ENCODE results near the gene ALOX12.

The ALOX12 gene

DNA sequence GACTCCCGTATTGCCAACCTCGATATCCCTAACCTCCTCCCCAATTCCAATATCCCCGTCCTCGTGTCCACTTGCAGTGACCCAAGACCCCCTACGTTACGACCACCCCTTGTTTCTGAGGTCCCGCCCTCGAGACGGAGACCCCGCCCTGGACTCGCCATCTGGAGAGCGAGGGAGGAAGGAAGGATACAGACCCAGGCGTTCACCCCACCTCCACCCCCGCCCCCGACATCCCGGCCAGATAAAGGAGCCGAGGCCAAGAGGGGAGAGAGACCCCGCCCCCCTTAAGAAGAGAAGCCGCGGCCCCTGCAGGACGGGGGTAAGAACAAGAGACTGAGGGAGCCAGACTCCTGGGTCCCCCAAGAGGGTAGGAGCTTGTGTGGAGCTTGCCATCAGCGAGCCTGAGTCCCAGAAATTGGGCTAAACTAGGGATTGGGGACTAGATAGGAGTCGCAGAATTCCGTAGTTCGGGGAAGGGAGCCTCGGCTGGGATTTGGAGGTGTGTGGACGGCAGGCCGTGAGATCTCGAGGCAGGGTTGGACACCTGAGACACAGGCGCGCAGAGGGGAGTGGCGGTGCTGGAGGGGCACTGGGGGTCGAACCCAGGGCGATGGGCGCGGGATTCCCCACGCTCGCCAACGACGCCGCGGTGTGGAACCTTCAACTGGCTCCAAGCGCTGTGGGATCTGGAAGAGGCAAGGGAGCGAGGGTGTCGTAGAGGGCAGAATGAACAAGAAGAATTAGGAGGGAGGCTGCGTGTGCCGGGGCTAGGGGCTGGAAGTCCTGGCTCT lies 27.1 kb downstream of the ALOX12 start, which contains the start of gene BCL6B:
TSS of gene BCL6B (plus strand) at position 270 of the 791 bp plus-strand sequence. CDS start 622 bp downstream, outside the sequence.
- DNase-seq = no peak

DNA sequence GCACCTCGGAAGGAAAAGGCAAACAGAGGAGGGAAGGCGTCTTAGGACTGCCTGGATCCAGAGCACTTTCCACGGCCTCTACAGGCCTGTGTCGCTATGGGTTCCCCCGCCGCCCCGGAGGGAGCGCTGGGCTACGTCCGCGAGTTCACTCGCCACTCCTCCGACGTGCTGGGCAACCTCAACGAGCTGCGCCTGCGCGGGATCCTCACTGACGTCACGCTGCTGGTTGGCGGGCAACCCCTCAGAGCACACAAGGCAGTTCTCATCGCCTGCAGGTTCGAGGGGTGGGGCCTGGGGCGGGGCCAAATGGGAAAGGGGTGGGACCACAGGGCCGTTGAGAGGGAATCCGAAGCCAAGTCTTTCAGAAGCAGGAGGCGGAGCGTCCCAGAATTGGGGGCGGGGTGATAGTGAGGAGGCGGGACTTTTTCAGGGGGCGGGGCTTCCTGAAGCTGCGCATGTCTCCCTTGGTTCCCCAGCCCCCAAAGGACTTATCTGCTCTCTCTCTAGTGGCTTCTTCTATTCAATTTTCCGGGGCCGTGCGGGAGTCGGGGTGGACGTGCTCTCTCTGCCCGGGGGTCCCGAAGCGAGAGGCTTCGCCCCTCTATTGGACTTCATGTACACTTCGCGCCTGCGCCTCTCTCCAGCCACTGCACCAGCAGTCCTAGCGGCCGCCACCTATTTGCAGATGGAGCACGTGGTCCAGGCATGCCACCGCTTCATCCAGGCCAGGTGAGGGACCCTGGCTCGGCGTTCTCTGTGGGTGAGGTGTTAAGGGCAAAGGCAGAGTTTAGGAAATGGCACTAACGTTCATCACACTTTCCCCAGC lies 27.9 kb downstream of the ALOX12 start:
- DNase-seq = peak; percentile 53

DNA sequence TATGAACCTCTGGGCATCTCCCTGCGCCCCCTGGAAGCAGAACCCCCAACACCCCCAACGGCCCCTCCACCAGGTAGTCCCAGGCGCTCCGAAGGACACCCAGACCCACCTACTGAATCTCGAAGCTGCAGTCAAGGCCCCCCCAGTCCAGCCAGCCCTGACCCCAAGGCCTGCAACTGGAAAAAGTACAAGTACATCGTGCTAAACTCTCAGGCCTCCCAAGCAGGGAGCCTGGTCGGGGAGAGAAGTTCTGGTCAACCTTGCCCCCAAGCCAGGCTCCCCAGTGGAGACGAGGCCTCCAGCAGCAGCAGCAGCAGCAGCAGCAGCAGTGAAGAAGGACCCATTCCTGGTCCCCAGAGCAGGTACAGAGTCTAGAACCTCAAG lies 28.5 kb downstream of the ALOX12 start:
- DNase-seq = no peak

DNA sequence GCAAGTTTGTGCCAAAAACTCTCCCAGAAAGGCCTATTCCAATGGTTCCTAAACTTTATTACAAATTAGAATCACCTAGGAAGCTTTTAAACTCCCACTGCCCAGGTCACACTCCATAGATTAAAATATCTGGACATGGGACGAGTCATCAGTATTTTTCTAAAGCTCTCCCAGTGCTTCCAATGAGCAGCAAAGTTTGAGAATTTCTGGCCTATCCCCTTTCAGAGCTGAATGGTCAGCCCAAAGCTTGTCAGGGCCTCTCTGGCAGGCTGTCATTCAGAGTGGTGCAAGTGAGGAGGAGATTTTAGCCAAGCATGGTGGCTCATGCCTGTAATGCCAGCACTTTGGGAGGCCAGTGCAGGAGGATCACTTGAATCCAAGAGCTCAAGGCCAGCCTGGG lies 29.4 kb downstream of the ALOX12 start:
- no peak for DNase-seq

DNA sequence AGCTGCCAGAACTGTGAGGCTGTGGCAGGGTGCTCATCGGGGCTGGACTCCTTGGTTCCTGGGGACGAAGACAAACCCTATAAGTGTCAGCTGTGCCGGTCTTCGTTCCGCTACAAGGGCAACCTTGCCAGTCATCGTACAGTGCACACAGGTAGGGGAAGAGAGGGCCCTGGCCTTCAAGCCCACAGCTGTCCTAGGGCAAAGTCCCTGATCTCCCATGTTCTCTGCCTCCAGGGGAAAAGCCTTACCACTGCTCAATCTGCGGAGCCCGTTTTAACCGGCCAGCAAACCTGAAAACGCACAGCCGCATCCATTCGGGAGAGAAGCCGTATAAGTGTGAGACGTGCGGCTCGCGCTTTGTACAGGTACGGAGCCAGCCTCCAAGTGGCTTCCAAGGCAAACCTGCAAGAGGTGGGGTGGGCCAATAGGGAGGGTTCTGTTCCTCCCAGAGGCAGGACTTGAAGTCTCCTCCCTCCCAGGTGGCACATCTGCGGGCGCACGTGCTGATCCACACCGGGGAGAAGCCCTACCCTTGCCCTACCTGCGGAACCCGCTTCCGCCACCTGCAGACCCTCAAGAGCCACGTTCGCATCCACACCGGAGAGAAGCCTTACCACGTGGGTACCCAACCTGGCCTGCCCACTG lies 30.7 kb downstream of the ALOX12 start:
- no peak for DNase-seq

DNA sequence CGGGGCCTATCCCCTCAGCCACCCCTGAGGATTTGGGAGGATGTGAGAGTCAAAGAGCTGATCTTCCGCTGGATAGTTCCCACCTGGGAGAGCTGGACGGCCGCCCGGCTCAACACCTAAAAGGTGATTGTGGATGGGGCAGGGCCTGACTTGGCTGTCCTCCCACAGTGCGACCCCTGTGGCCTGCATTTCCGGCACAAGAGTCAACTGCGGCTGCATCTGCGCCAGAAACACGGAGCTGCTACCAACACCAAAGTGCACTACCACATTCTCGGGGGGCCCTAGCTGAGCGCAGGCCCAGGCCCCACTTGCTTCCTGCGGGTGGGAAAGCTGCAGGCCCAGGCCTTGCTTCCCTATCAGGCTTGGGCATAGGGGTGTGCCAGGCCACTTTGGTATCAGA lies 31.5 kb downstream of the ALOX12 start:
- DNase-seq = no peak

GRCh38 chr17:7029096-7029495 lies 33.2 kb downstream of the ALOX12 start:
- DNase-seq = no peak

GRCh38 chr17:7029659-7030058 lies 33.8 kb downstream of the ALOX12 start:
- no peak for DNase-seq

- DNase-seq = no peak
These were observed 39.2 kb downstream of the ALOX12 start for GRCh38 chr17:7034955-7035590.

DNA sequence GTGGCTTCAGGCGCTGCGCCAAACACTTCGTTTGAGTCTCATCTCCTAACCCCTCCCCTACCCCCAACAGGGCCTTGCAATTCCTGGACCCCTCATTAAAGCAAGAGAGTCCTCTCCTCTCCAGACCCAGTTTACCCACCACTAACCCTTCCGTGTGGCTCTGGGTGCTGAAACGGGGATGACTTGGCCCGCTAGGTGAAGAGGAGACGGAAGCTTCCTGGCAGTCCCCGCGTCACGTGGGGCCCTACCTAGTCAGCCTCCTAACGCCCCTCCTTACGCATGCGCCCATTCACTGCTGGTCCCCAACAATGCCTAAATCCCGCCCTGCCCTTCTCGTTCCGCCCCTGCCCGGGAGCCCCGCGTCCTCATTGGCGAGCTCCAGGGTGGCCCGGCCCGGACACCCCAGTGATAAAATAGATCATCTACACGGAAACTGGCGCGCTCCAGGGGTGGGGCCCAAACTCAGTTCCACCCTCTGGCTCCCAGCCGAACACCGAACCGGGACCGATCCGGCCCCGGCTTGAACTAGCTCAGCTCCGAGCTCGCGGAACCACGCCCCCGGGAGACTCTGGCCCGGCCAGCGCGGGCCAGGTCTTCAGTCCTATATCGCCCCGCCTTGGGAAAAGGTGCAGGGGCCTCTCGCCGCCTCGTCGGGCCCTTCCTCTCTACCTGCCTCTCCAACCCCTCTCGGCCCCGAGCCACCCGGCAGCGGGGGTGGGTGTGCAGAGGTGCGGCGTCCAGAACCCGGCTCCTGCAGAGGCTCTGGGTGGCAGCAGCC lies 39.9 kb downstream of the ALOX12 start, which contains the start of gene SLC16A13:
TSS of gene SLC16A13 (plus strand) at position 425 of the 778 bp plus-strand sequence. CDS start 368 bp downstream, outside the sequence.
- DNase-seq = peak; percentile 96

GRCh38 chr17:7038025-7038862 lies 42.4 kb downstream of the ALOX12 start:
- no peak for DNase-seq

DNA sequence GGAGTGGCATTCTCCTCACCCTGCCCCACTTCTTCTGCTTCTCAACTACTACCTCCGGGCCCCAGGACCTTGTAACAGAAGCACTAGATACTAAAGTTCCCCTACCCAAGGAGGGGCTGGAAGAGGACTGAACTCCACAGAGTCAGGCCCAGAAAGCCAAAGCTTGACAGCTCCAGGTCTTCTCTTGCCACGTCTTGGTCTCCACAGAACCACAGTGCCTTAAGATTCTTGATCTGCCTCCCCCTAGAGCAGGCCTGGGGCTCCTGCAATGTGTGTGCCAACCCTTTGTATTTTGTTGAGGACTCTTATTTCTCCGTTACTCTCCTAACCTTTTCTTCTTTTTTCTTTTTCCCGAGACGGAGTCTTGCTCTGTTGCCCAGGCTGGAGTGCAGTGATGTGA lies 44.0 kb downstream of the ALOX12 start:
- no peak for DNase-seq

DNA sequence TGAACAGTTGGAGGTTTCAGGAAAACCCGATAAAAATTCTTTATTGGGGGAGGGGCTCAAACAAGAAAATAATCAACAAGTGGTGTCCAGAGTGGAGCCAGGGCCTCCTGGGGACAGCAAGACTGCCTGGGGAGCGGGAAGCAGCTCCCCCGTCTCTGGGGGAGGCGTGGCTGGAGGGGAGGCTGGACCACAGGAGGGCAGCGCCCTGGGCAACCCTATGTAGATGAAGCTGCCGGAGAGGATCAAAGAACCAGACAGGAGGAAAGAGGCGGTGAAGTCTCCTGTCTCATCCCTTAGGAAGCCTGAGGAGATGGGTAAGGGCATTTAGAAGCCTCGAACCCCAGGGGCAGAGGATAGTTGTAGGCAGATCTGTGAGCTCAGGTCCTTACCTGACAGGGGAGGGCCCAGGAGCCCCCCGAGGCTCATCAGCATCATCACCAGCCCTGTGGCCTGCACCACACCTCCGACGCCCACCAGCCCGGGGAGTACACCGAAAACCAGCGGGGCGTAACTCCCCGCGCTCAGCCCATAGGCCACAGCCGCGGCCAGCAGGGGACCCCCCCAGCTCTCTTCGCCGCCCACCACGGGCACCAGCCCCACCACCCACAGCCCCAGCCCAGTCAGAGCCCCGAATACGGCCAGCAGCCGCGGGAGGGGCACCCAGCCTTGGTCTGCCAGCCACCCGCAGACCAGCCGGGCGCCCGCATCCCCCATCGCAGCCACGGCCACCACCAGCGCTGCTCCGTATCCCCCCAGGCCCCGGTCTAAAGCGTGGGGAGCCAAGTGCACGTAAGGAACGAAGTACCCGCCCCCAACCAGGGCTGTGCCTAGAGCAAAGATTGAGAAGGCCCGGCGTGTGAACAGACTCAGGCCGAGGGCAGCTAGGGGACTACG lies 46.0 kb downstream of the ALOX12 start:
- peak; percentile 49 for DNase-seq

DNA sequence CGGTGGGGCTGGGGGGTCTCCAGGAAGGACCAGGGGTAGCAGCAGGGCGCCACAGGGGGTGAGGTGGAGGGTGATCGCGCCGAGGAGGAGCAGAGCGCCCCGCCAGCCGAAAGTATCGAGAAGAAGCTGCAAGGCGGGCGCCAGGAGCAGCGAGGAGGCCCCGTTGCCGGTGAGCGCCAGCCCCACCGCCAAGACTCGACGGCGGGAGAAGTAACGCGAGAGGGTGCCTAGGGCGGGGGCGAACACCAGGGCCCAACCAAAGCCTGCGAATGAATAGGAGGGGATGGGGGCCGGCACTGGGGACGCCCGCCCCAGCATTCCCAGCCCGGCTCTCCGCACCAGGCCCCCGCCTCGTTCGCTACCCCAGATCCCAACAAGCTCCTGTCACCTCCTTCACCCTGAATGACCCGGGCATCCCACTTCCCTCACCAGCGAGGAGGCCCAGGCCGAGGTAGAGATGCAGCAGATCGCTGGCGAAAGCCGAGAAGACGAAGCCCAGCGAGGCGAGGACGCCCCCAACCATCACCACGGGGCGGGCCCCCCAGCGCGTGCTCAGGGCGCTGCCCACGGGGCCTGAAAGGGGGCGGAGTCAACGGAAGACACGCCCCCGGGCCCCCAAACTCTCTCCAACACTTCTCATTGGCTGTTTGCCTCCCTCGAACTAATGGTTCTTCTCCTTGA lies 46.8 kb downstream of the ALOX12 start:
- peak; percentile 52 for DNase-seq

- DNase-seq = peak; percentile 46
These were observed 47.3 kb downstream of the ALOX12 start for GRCh38 chr17:7043182-7043496.

DNA sequence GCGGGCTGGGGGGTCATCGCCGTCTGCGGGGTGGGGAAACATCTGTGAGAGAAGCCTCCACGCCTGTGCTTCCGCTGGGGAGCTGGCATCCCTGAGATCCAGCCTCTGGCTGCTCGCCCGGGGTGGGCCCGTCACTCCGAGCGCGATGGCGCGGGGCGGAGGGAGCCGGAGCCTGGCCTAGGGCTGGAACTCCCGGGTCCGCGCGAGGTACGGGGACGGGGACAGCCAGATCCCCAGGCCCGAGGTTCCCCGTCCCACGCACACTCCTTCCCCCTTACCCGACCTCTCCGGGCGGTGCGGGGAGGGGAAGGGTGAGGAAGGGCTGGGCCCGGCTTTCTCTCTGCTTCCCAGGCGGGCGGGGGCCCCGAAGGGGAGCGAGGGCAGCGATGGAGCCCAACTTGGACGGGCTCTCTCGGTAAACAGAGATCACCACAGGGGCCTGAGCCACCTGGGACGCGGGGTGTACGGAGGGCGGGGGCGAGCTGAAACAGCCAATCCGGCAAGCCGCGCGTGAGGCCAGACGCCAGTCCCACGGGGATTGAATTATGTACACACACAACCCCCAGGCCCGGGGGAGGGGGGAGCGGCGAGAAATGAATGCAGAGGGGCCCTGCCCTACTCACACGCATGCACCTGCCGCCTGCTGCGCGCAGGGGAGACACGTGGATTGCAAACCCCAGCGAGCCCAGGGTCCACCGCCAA lies 47.8 kb downstream of the ALOX12 start, which contains the start of gene SLC16A11:
TSS of gene SLC16A11 (minus strand) at position 596 of the 702 bp plus-strand sequence. CDS start at position 17, 579 bp downstream.
- peak; percentile 67 for DNase-seq

- DNase-seq = peak; percentile 35
These were observed 49.8 kb downstream of the ALOX12 start for GRCh38 chr17:7045492-7046126.

Data from right kidney (tissue), 1 donor.